HEK293 (cell line): ENCODE measurements around the gene WBP11.

ENCODE experiments used
- CTCF ChIA-PET: fragments of 350-600 bp; formaldehyde crosslinking; extraction: SDS; loops from one replicate; lab custom pipeline; 2021; ENCODE audit warnings: antibody characterized with exemption; lab: Yijun Ruan, JAX
- POLR2A ChIA-PET: fragments of 300-600 bp; formaldehyde crosslinking; extraction: SDS; loops from one replicate; lab custom pipeline; 2020; ENCODE audit warnings: antibody characterized with exemption, inconsistent platforms; lab: Yijun Ruan, JAX
- H3K27ac ChIP-seq: fragments of 200-500 bp; sonication (Bioruptor generic); 2 replicates; pipeline ENCODE4 v1.5.1; 2014; ENCODE audit warnings: low read depth, low read length, control low read depth, inconsistent platforms; ENCODE audit errors: extremely low read depth
- H3K36me3 ChIP-seq, 2 experiments: fragments of 200-500 bp in 1 of 2; sonication (Bioruptor generic) in 1 of 2; 1 replicate in 1 of 2; 2 replicates in 1 of 2; pipeline ENCODE4 v1.5.1; 2014 to 2017; ENCODE audit warnings: inconsistent platforms in 2 of 2, low read length in 2 of 2; ENCODE audit not compliant: control insufficient read depth in 2 of 2, insufficient read depth in 1 of 2
- H3K4me1 ChIP-seq: fragments of 200-500 bp; sonication (Bioruptor generic); 2 replicates; pipeline ENCODE4 v1.5.1; 2014; ENCODE audit warnings: mild to moderate bottlenecking, low read length, inconsistent platforms; ENCODE audit not compliant: control insufficient read depth, insufficient read depth
- H3K4me3 ChIP-seq: 2 replicates; pipeline ENCODE4 v1.5.1; 2011; ENCODE audit warnings: low read depth, mild to moderate bottlenecking, control low read depth, low read length, moderate library complexity
- H3K9me3 ChIP-seq: fragments of 200-500 bp; sonication (Bioruptor generic); 2 replicates; pipeline ENCODE4 v1.5.1; 2014; ENCODE audit warnings: low read depth, low read length, inconsistent platforms; ENCODE audit not compliant: control insufficient read depth, insufficient read depth
- GLI4 ChIP-seq: fragments of 450-650 bp; formaldehyde crosslinking; IDR thresholded peaks from 2 replicates; pipeline ENCODE4 v1.5.1; 2016; ENCODE audit warnings: missing biosample characterization, missing genetic modification characterization
- MEIS1 ChIP-seq: sonication (generic); formaldehyde crosslinking; IDR thresholded peaks from 2 replicates; pipeline ENCODE4 v1.8.1; 2022; ENCODE audit warnings: missing genetic modification reagents, mild to moderate bottlenecking, borderline replicate concordance
- MYNN ChIP-seq: fragments of 450-650 bp; formaldehyde crosslinking; IDR thresholded peaks from 2 replicates; pipeline ENCODE4 v1.5.1; 2016; ENCODE audit warnings: missing biosample characterization, missing genetic modification characterization, borderline replicate concordance
- OVOL3 ChIP-seq: fragments of 450-650 bp; formaldehyde crosslinking; IDR thresholded peaks from 2 replicates; pipeline ENCODE4 v1.5.1; 2016; ENCODE audit warnings: missing biosample characterization, missing genetic modification characterization
- PRDM1 ChIP-seq: fragments of 450-650 bp; formaldehyde crosslinking; IDR thresholded peaks from 2 replicates; pipeline ENCODE4; 2016; ENCODE audit warnings: missing biosample characterization, missing genetic modification characterization
- REST ChIP-seq: fragments of 450-650 bp; formaldehyde crosslinking; IDR thresholded peaks from 2 replicates; pipeline ENCODE4 v1.5.1; 2016; ENCODE audit warnings: missing biosample characterization, missing genetic modification characterization
- TRIM28 ChIP-seq: IDR thresholded peaks from 2 replicates; pipeline ENCODE4 v1.6.1; 2011; ENCODE audit warnings: low read length, control low read depth, borderline replicate concordance
- WT1 ChIP-seq: fragments of 450-650 bp; formaldehyde crosslinking; IDR thresholded peaks from 2 replicates; pipeline ENCODE4 v1.5.1; 2016; ENCODE audit warnings: missing biosample characterization, missing genetic modification characterization
- ZBTB20 ChIP-seq: fragments of 450-650 bp; formaldehyde crosslinking; IDR thresholded peaks from 2 replicates; pipeline ENCODE4 v1.5.1; 2016; ENCODE audit warnings: missing biosample characterization, missing genetic modification characterization
- ZBTB26 ChIP-seq: fragments of 450-650 bp; formaldehyde crosslinking; optimal IDR thresholded peaks from 2 replicates; pipeline ENCODE3; 2016; ENCODE audit warnings: missing biosample characterization, mild to moderate bottlenecking, missing genetic modification characterization
- ZFP3 ChIP-seq: fragments of 450-650 bp; formaldehyde crosslinking; IDR thresholded peaks from 2 replicates; pipeline ENCODE4 v1.5.1; 2016; ENCODE audit warnings: low read depth, missing biosample characterization, missing genetic modification characterization
- ZNF138 ChIP-seq: fragments of 450-650 bp; formaldehyde crosslinking; IDR thresholded peaks from 2 replicates; pipeline ENCODE4 v1.5.1; 2016; ENCODE audit warnings: missing biosample characterization, missing genetic modification characterization, borderline replicate concordance
- ZNF155 ChIP-seq: fragments of 450-650 bp; formaldehyde crosslinking; IDR thresholded peaks from 2 replicates; pipeline ENCODE4 v1.5.1; 2016; ENCODE audit warnings: missing biosample characterization, missing genetic modification characterization
- ZNF211 ChIP-seq: fragments of 450-650 bp; formaldehyde crosslinking; IDR thresholded peaks from 2 replicates; pipeline ENCODE4 v1.5.1; 2016; ENCODE audit warnings: low read depth, missing biosample characterization, missing genetic modification characterization
- ZNF23 ChIP-seq: fragments of 450-650 bp; formaldehyde crosslinking; IDR thresholded peaks from 2 replicates; pipeline ENCODE4 v1.5.1; 2016; ENCODE audit warnings: missing biosample characterization, missing genetic modification characterization, borderline replicate concordance
- ZNF274 ChIP-seq, 2 experiments: fragments of 200-500 bp in 1 of 2; fragments of 450-650 bp in 1 of 2; sonication (Bioruptor generic) in 1 of 2; formaldehyde crosslinking in 1 of 2; IDR thresholded peaks; 2 replicates each; pipeline versions ENCODE4 v1.5.1 to v1.6.1; 2014 to 2016; ENCODE audit warnings: borderline replicate concordance in 1 of 2, inconsistent platforms in 1 of 2, low read length in 1 of 2, missing biosample characterization in 1 of 2, missing genetic modification characterization in 1 of 2
- ZNF292 ChIP-seq: fragments of 450-650 bp; formaldehyde crosslinking; IDR thresholded peaks from 2 replicates; pipeline ENCODE4 v1.5.1; 2016; ENCODE audit warnings: low read depth, missing biosample characterization, missing genetic modification characterization, borderline replicate concordance
- ZNF335 ChIP-seq: fragments of 450-650 bp; formaldehyde crosslinking; conservative IDR thresholded peaks from 2 replicates; pipeline ENCODE4 v1.5.1; 2016; ENCODE audit warnings: missing biosample characterization, missing genetic modification characterization
- ZNF398 ChIP-seq: fragments of 450-650 bp; formaldehyde crosslinking; IDR thresholded peaks from 2 replicates; pipeline ENCODE4 v1.5.1; 2017; ENCODE audit warnings: missing biosample characterization, missing genetic modification characterization
- ZNF549 ChIP-seq: fragments of 450-650 bp; IDR thresholded peaks from 2 replicates; pipeline ENCODE4 v1.5.1; 2018; ENCODE audit warnings: missing biosample characterization, missing genetic modification characterization, mild to moderate bottlenecking, inconsistent platforms, moderate library complexity
- ZNF610 ChIP-seq: fragments of 450-650 bp; formaldehyde crosslinking; IDR thresholded peaks from 2 replicates; pipeline ENCODE4 v1.5.1; 2016; ENCODE audit warnings: missing biosample characterization, missing genetic modification characterization, borderline replicate concordance
- ZNF623 ChIP-seq: fragments of 450-650 bp; formaldehyde crosslinking; IDR thresholded peaks from 2 replicates; pipeline ENCODE4 v1.5.1; 2016; ENCODE audit warnings: missing biosample characterization, missing genetic modification characterization
- ZNF658 ChIP-seq: fragments of 450-650 bp; formaldehyde crosslinking; IDR thresholded peaks from 2 replicates; pipeline ENCODE4; 2016; ENCODE audit warnings: missing biosample characterization, missing genetic modification characterization
- ZNF692 ChIP-seq: fragments of 450-650 bp; formaldehyde crosslinking; IDR thresholded peaks from 2 replicates; pipeline ENCODE4 v1.5.1; 2016; ENCODE audit warnings: missing biosample characterization, missing genetic modification characterization
- ZNF707 ChIP-seq: fragments of 450-650 bp; formaldehyde crosslinking; IDR thresholded peaks from 2 replicates; pipeline ENCODE4 v1.5.1; 2016; ENCODE audit warnings: missing biosample characterization, missing genetic modification characterization
- ZNF777 ChIP-seq: fragments of 450-650 bp; formaldehyde crosslinking; IDR thresholded peaks from 2 replicates; pipeline ENCODE4 v1.5.1; 2017; ENCODE audit warnings: missing biosample characterization, missing genetic modification characterization, borderline replicate concordance
- TF ChIP-seq, protein P1 (sequence below): fragments of 450-650 bp; formaldehyde crosslinking; IDR thresholded peaks from 2 replicates; pipeline ENCODE4 v1.5.1; 2016; ENCODE audit warnings: missing biosample characterization, missing genetic modification characterization

Gene WBP11

GRCh38 chr12:14826491-14826890 is 23.2 kb upstream of the WBP11 start:
- ChIA-PET POLR2A (no interaction called here), CTCF (interaction anchor here (0.9 kb wide), 1 partner anchor 16 kb away, joined by 3 read pairs; no protein-coding TSS in a partner anchor)
- Histone ChIP-seq H3K27ac (no peak overlapping the region), H3K4me1 (no peaks in the 10 kb centered on the region), H3K36me3 (no peaks in the 10 kb centered on the region), H3K4me3 (no peak overlapping the region), H3K9me3 (no peaks in the 10 kb centered on the region)
- TF ChIP-seq ZNF658 (tag by site-specific recombination): no peak
- TF ChIP-seq MYNN (tag by site-specific recombination): no peak
- no peak for TF ChIP-seq ZBTB26 (tag by site-specific recombination)
- TF ChIP-seq ZNF777 (tag by site-specific recombination): no peak
- no peak for TF ChIP-seq GLI4 (tag by site-specific recombination)
- no peak for TF ChIP-seq ZNF138 (tag by site-specific recombination)
- TF ChIP-seq ZNF398 (tag by site-specific recombination): no peak
- no peak for TF ChIP-seq PRDM1 (tag by site-specific recombination)
- no peak for TF ChIP-seq ZNF549
- no peak for TF ChIP-seq ZBTB20 (tag by site-specific recombination)
- no peak for TF ChIP-seq ZNF335 (tag by site-specific recombination)
- TF ChIP-seq ZNF623 (tag by site-specific recombination): no peak
- no peak for TF ChIP-seq ZNF155
- TF ChIP-seq OVOL3 (tag by site-specific recombination): no peak
- TF ChIP-seq WT1: no peak
- TF ChIP-seq, protein P1, sequence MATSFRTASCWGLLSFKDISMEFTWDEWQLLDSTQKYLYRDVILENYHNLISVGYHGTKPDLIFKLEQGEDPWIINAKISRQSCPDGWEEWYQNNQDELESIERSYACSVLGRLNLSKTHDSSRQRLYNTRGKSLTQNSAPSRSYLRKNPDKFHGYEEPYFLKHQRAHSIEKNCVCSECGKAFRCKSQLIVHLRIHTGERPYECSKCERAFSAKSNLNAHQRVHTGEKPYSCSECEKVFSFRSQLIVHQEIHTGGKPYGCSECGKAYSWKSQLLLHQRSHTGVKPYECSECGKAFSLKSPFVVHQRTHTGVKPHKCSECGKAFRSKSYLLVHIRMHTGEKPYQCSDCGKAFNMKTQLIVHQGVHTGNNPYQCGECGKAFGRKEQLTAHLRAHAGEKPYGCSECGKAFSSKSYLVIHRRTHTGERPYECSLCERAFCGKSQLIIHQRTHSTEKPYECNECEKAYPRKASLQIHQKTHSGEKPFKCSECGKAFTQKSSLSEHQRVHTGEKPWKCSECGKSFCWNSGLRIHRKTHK (tag by site-specific recombination): no peak

GRCh38 chr12:14825256-14825655 is 22.0 kb upstream of the WBP11 start:
- ChIA-PET CTCF (interaction anchor here (0.5 to 1.7 kb wide), 3 partner anchors 9 to 107 kb away, joined by 3 to 4 read pairs (median 4); no protein-coding TSS in a partner anchor), POLR2A (interaction anchor here (0.9 kb wide), 1 partner anchor 54 kb away, joined by 3 read pairs; no protein-coding TSS in a partner anchor)
- Histone ChIP-seq H3K4me3 (no peak overlapping the region), H3K36me3 (no peaks in the 10 kb centered on the region), H3K27ac (no peak overlapping the region), H3K4me1 (no peaks in the 10 kb centered on the region), H3K9me3 (no peaks in the 10 kb centered on the region)
- TF ChIP-seq ZNF692 (tag by site-specific recombination) (no peak), ZNF707 (tag by site-specific recombination) (no peak), ZNF274 (IDR thresholded peaks at IDR 0.05; ENCODE audit: low read length) (no peak), ZNF274 (tag by site-specific recombination; IDR thresholded peaks at IDR 0.05; ENCODE audit: borderline replicate concordance) (no peak), ZFP3 (tag by site-specific recombination) (no peak), ZNF23 (tag by site-specific recombination) (no peak), REST (tag by site-specific recombination) (no peak), TRIM28 (no peak), ZNF211 (tag by site-specific recombination) (no peak), MEIS1 (CRISPR knock-in tag) (no peak), ZNF610 (tag by site-specific recombination) (no peak), ZNF292 (tag by site-specific recombination) (no peak)
